Measurements from ENCODE around the gene PPP1R13B.

DNA sequence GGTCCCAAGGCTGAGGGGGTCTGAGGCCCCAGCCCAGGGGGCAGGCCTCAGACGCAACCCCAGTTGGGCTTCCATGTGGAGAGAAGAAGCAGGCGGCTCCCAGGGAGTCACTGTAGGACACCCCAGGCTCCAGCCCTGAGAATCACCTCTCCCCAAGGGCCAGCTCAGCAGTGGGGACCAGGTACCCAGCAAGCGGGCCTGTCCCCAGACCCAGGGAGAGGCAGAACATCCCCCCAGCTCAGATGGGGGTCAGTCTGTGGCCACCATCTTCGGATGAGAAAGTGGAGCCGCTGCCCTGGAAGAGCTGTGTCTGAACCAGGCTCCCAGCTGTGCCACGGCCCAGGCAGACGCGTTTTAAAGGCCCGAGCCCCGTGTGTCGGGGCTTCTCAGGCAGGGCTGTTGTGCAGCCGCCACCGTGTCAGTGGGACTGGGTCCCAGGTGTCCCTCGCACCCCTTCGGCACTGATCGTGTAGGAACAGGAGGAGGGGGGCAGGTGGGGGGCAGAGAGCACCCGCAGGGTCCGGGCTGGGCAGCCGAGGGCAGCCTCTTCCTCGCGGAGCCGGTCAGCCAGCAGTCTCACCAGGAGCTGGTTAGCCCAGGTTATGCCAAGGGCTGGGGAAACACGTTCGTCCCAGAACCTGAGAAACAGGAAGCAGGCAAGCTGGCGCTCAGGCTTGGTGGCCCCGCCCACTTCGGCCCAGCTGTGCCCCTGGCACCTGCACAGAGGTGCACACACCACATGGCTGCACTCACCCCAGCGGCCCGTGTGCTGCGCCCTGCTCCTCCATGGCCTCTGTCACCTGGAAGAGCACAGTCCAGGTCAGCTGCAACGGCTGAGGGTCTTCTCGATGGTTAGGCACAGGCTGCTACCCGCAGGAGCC, 148.8 kb downstream of the PPP1R13B start:
- TF ChIP-seq POLR2A (IDR thresholded peaks at IDR 0.05) = no peak
- TF ChIP-seq, protein P1, sequence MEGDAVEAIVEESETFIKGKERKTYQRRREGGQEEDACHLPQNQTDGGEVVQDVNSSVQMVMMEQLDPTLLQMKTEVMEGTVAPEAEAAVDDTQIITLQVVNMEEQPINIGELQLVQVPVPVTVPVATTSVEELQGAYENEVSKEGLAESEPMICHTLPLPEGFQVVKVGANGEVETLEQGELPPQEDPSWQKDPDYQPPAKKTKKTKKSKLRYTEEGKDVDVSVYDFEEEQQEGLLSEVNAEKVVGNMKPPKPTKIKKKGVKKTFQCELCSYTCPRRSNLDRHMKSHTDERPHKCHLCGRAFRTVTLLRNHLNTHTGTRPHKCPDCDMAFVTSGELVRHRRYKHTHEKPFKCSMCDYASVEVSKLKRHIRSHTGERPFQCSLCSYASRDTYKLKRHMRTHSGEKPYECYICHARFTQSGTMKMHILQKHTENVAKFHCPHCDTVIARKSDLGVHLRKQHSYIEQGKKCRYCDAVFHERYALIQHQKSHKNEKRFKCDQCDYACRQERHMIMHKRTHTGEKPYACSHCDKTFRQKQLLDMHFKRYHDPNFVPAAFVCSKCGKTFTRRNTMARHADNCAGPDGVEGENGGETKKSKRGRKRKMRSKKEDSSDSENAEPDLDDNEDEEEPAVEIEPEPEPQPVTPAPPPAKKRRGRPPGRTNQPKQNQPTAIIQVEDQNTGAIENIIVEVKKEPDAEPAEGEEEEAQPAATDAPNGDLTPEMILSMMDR (IDR thresholded peaks at IDR 0.05) = no peak
